ENCODE data around the gene CASP10.
A peak's percentile ranks its signal among the peaks of the same experiment; 100 is the strongest.

The CASP10 gene

DNA sequence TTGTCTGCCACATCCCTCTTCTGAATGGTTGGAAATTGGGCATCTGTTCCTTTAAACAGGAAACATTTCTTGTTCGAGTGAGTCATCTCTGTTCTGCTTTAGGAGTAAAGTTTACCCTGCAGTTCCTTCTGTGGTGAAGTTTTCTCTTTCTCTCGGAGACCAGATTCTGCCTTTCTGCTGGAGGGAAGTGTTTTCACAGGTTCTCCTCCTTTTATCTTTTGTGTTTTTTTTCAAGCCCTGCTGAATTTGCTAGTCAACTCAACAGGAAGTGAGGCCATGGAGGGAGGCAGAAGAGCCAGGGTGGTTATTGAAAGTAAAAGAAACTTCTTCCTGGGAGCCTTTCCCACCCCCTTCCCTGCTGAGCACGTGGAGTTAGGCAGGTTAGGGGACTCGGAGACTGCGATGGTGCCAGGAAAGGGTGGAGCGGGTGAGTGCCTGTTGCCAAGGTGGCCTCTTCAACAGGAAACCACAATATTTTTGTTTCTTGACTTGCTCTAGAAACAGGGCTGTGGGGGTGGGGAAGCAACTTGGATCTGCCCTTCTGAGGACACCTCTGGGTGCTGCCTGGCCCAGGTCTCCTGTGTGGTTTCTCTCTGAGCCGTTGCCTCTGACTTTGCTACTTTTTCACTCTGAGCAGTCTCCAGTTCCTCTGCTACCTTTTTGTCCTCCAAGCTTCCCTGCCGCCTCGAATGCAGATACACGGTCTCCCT is 75.2 kb downstream of the CASP10 start:
- DNase-seq (ENCODE audit: low read depth in 1 of 2, low spot score in 1 of 2) = peak; percentile 57 to 80

DNA sequence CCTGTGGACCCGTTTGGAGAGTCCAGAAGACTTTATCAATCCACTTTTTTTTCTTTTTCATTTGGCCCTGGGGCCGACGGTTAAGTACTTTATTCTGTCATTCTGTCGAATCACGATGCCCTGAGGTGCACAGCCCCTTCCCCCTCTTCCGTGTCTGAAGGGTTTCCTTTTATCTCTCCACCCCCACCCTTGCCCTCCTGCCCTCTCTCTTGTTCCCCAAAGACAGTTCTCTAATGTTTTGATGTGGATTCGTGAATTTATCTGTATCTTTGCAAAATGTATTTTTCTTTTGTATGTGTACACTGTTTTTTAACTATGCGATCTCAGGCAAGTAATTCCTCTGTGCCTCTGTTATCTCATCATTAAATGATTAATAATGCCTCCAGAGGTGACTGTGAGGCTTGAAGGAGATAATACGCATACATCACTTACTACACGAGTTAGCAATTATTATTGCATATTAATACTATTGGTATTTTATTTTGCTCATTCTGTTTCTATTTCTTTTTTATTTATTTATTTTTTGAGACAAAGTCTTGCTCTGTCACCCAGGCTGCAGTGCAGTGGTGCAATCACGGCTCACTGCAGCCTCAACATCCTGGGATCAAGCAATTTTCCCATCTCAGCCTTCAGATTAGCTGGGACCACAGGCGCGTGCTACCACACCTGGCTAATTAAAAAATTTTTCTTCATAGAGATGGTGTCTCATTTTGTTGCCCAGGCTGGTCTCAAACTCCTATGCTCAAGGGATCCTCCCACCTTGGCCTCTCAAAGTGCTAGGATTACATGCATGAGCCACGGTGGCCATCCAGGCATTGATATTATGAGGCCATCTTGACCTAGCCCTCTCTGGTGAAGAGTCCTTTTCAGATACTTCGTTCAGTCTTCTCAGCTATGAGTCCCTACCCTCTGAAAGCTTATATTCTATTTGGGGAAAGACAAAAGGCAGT is 76.0 kb downstream of the CASP10 start:
- DNase-seq (ENCODE audit: low read depth in 1 of 2, low spot score in 1 of 2) = no peak

DNA sequence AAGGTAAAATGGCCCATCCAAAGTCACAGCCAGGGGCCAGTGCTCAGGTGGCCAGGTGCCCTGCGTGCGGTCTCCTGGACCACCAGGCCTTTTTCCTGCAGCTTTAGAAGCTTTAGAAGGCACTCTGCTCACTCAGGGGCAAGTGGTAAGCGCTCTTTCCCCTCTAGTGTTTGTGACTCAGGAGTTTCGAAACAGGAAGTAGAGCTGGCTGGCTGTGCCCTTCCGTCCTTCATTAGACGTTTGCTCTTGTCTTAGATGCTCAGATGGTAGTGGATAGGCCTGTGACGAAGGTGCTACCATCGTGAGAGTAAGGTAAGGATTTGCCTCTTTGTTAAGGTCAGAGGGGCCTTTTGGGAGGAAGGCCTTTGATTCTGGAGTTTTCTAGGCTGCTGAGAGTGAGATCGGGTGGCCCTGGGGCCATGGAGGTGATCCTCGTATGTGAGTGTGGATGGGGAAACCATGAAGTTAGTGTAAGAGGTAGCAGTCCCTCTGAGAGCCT is 77.4 kb downstream of the CASP10 start, which contains the start of gene CASP8:
TSS of gene CASP8 (plus strand) at position 235 of the 499 bp plus-strand sequence. CDS start 5,951 bp downstream, outside the sequence.
- DNase-seq (ENCODE audit: low read depth in 1 of 2, low spot score in 1 of 2) = peak; percentile 18 to 56

DNA sequence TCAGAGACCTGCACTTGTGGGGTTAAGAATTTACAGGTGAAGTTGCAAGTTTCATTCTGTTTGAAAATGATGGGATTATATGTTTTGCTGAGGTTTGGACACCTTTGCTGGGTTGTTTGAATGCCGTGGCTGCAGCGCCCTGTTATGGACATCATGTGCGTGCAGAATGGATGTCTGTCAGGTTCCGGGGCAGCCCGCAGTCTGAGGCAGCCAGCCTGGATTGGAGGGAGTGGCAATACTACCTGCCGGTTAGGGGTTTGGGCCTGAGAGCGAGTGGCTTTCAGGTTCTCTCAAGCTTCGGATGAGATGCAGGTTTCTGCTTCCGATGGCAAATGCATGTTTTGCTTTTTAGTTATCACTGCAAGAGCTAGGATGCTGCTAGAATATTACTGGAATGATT is 78.5 kb downstream of the CASP10 start:
- DNase-seq (ENCODE audit: low read depth in 1 of 2, low spot score in 1 of 2) = no peak

DNA sequence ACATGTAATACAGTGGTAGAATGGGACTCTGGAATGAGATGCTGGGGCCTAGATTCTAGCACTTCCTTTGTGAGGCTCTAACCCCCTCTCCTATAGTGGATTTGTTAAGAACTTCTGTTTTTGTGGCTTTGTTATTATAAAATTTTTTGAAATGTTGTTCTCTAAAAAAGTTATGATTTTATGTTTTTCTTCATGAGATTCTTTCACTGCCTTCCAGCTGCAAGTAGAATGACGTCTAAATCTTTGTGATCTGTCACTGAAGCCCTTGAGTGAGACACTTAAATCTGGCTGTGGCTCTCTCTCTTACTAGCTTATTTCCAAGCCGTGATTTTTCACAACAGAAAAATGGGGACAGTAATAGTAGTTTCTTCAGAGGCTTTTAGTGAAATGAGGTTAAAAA is 79.0 kb downstream of the CASP10 start:
- DNase-seq (ENCODE audit: low read depth in 1 of 2, low spot score in 1 of 2) = no peak

DNA sequence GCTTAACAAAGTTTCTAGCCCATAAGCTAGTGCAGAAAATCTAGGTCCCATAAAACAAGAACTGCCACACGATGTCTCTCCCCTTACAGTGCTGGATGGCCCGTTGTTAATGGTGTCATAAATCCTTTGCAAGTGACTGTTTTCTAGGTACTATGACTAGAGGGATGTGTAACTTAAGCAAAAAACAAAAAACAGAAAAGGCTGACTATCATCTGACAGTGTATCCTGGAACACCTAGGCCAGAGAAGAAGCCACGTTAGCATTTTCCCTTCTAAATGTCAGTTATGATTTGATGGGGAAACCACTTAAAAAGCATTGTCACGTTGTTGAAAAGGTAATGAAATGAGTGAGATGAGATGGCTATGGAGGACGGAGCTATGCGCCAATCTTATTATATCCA is 79.8 kb downstream of the CASP10 start:
- DNase-seq (ENCODE audit: low read depth in 1 of 2, low spot score in 1 of 2) = peak in 1 of 2 donors; percentile 40

DNA sequence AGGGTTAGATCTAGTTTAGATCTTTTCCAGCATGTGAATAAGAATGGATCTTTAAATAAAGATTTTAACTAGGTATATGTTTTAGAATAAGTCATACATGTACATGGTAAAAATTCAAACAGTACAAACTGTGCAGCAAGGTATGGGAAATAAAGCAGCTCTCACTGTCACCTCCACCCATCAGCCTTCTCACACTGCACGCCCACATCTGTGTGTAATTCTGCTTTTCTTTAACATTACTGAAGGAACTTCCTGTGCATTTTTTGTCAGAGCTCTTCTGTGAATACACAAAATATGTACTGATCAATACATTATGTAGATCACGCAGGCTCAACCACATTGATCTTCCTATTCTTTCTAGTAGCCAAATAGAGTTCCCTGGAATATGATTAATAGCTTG is 80.8 kb downstream of the CASP10 start:
- DNase-seq (ENCODE audit: low read depth in 1 of 2, low spot score in 1 of 2) = no peak

DNA sequence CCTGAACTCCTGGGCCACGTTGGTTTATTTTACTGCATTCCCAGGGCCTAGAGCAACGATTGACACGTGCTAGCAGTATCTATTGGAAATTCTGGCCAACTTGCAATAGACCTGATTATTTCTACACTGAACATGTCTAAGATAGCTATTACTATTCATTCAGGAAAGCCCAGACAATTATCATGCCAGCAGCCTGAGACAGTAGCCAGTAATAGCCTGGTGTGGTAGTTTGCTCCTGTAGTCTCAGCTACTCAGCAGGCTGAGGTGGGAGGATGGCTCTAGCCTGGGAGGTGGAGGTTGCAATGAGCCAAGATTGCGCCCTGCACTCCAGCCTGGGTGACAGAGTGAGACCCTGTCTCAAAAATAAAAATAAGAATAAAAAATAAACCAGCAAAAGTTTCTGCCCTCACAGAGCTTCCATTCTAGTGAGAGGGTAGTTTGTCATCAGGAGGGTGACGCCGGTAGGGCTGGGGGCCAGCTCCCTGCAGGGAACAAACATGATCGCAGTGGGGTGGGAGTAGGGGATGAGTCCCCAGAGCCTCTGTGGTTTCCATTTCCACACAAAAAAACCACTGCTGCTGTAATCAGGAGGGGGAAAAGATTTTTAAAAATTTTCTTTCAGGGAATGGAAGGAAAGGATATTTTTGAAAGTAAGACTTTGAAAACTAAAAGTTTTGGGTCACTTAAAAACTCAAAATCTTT is 81.7 kb downstream of the CASP10 start:
- no peak for DNase-seq (ENCODE audit: low read depth in 1 of 2, low spot score in 1 of 2)

DNA sequence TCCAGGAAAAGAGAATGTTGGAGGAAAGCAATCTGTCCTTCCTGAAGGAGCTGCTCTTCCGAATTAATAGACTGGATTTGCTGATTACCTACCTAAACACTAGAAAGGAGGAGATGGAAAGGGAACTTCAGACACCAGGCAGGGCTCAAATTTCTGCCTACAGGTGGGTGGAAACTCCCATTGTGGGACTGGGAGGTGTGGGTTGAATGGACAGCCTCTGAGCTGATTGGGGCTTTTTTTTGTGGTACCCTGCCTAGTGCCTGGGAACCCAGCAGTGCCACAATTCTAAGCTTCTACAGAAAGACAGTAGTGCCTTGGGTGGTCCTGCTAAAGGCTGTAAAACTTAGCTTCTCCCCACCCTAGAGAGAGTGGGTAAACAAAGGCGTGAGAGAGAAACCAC is 83.7 kb downstream of the CASP10 start:
- no peak for DNase-seq (ENCODE audit: low read depth in 1 of 2, low spot score in 1 of 2)

DNA sequence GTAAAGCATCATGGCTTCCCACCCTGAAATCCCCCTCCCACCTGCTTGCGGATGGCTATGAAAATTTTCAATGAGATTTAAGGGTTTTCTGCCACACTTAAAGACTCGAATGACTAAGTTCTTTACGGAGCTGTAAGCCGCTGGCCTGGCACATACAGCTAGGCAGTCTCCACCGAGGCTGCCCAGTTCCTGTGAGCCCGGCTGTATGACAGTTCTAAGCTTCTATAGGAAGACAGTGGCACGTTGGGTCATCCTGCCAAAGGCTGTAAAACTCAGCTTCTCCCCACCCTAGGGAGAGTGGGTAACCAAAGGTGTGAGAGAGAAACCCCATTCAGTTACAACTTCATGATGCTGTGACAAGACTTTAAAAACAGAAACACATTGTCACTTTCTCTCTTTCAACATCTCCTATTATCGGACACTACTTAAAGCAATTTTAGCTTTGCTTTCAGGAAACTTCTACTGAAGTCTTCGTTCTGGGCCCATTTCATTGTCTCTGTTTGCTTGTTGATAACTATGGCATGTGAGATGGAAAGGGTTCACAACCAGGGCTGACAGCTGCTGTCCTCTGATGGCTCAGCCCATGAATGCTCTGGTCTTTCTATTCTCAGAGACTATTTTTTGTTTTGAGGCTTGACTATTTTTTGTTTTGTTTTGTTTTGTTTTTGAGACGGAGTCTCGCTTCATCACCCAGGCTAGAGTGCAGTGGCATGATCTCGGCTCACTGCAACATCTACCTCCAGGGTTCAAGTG is 84.5 kb downstream of the CASP10 start:
- DNase-seq (ENCODE audit: low read depth in 1 of 2, low spot score in 1 of 2) = no peak

DNA sequence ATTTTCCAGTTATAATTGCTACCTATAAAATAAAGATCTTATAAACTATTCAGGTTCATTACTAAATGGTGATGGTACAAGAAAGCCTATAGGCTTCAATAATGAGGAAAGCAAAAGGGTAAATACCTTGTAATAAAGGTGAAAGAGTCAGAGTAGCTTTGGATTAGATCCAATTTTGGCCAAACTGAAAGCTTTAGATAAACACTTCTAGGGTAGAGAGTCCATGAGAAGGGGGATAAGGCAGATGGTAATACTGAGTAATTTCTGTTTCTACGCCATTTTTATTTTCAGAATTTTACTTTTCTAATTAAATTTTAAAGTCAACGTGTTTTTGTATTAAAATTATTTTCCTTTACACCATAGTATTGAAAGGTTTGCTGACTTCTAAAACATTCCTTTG is 86.8 kb downstream of the CASP10 start:
- no peak for DNase-seq (ENCODE audit: low read depth in 1 of 2, low spot score in 1 of 2)

DNA sequence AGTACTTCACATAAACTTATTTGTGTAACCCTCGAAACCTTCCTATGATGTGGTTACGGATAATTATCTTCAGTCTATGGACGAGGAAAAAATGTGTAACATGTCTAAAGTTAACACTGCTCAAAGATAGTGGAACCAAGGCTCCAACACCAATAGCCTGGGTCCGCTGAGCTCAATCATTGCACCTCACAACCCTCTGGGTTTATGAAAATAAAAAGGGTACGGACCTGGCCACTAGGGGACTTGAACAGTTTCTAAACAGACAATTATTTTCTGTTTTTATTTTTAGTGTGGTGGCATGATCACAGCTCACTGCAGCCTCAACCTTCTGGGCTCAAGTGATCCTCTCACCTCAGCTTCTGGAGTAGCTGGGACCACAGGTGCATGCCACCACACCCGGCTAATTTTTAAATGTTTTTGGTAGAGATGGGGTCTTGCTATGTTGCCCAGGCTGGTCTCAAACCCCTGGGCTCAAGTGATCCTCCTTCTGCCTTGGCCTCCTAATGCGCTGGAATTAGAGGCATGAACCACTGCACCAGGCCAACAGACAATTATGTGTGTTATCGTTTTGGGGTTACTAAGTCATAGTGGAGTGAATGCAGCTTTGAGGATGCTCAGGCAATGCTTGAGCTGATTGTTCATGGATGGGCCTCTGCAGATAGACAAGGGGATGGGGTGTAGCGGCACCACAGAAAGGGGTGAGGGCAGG is 87.5 kb downstream of the CASP10 start:
- no peak for DNase-seq (ENCODE audit: low read depth in 1 of 2, low spot score in 1 of 2)

DNA sequence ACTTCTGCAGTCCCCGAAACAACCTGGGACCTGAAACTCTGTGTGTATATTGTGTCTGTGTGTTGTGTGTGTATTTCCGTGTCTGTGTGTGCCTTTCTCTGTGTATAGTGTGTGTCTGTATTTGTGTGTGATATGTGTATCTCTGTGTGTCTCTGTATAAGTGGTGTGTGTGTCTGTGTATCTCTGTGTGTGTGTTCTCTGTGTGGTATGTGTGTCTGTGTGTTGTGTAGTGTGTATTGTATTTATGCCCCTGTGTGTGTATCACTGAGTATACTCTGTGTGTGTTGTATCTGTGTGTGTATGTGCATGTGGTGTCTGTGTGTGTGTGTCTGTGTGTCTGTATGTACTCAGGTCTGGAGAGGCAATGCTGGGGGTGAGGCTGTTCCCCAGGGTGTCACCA is 89.0 kb downstream of the CASP10 start:
- DNase-seq (ENCODE audit: low read depth in 1 of 2, low spot score in 1 of 2) = no peak

DNA sequence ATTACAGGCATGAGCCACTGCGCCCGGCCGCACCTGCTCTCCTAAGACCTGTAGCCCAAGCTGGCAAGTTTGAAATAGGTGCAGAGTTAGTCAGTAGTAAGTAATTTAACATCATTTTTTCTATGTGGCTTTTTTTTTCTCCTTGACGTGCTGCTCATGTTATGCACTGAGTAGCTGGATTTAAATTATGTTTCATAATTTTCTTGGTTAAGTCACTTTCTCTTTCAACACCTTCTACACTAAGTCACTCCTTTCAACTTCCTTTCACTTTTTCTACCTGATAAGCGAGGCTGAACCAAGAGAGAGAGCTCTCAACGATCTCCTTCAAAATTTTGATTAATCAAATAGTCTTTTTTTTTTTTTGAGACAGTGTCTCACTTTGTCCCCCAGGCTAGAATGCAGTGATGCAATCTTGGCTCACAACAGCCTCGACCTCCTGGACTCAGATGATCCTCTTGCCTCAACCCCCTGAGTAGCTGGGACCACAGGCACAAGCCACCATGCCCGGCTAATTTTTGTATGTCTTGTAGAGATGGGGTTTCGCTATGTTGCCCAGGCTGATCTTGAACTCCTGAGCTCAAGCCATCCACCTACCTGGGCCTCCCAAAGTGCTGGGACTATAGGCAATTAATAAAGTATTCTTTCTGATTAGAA is 90.5 kb downstream of the CASP10 start:
- no peak for DNase-seq (ENCODE audit: low read depth in 1 of 2, low spot score in 1 of 2)

DNA sequence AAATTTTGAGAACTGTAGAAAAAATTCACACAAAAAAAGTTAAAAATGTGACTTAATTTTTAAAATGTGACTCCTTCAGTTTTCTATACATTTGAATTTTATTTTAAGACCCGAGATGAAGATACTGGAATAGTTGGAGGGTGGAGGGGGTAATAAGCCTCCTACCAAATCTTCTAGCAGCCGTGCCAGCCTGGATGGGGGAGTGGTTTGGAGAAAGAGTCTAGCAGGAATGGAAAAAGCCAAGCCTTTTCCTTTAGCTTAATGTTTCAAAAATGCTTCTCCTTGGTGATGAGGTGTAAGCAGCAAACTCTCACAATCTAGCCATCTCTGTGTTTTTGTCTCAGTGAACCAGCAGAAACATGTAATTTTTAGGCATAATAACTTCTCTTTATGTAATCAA is 92.1 kb downstream of the CASP10 start:
- DNase-seq (ENCODE audit: low read depth in 1 of 2, low spot score in 1 of 2) = no peak

DNA sequence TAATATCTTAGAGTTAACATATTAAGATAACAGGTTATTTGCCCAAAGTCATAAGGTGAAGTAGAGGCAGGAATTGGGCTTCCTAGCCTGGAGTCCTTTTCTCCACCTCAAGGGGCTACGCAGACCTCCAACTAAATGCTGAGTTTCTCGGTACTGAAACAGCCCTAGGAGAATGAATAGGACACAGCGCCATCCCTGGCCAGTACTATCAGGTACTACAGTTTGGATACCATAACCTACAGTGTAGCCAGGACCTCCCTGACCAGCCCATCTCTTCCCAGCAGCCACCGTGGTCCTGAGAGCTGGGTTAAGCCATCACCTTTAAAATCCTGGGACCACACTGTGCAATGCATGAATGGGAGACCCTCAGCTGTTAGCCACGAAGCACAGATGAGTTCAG is 93.0 kb downstream of the CASP10 start:
- no peak for DNase-seq (ENCODE audit: low read depth in 1 of 2, low spot score in 1 of 2)

DNA sequence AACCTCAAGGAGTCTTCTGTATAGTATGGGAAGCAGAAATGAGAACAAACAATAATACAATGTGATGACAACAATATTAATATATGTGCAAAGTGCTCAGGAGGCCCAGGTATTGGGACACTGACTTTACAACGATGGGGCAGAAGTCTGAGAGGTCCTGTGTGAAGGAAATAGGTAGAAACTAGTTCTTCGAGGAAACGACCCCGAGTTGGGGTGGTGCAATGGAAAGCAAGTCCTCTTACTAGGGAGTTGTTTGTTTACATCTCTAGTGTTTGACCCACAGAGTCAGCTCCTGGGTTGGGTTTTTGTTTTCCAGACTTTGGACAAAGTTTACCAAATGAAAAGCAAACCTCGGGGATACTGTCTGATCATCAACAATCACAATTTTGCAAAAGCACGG is 93.6 kb downstream of the CASP10 start:
- DNase-seq (ENCODE audit: low read depth in 1 of 2, low spot score in 1 of 2) = no peak
